Kidney tubule cell (primary cell): ENCODE data around the gene CLIP2.
A peak's percentile ranks its signal among the peaks of the same experiment; 100 is the strongest.
"Not testable (repeated sequence)": the region's sequence is repeated elsewhere in the genome, so short reads cannot be mapped to it uniquely, and the experiment has no call there.

Source experiments
- DNase-seq: peaks from one replicate; pipeline ENCODE4 v3.0.0-alpha.2; 2018; ENCODE audit warnings: low spot score

CLIP2 gene

DNA sequence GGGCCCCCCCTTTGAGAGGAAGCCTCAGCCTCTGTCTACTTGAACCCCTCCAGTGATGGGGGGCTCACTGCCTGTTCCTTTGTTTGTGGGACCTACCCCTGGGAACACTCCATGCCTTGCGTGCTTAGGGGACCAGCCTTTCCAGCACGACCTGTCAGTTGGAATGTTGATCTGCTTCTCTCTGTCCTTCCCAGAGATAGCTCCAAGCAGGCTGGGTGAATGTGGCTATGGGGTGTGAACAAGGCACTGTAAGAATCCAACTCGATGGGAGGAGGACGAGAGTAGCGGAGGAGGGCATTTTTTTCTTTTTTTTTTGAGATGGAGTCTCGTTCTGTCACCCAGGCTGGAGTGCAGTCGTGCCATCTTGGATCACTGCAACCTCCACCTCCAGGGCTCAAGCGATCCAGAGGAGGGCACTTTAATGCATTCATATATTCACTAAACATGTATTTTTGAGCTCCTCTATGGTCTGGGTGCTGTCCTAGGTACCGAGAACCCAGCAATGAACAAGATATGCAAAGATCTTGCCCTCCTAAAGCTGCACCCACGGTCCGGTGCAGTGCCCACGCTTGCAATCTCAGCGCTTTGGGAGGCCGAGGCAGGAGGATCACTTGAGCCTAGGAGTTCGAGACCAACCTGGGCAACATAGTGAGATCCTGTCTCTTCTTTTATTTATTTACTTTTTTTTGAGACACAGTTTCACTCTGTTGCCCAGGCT, 8.5 kb downstream of the CLIP2 start:
- no peak for DNase-seq

DNA sequence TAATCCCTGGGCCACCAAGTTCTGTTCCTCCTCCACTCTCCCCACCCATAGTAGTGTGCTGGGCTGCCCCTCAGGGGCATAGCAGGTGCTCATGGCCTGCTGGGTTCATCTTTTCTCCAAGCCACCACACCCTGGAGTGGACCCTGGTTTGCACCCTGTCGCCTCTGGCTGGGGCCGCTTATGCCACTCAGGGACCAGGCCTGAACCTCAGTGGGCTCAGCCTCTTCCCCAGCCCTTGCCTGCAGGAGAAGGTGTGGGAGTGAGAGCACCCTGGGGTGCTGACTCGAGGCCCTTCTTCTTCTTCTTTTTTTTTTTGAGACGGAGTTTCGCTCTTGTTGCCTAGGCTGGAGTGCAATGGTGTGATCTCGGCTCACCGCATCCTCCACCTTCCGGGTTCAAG, 10.2 kb downstream of the CLIP2 start:
- no peak for DNase-seq

DNA sequence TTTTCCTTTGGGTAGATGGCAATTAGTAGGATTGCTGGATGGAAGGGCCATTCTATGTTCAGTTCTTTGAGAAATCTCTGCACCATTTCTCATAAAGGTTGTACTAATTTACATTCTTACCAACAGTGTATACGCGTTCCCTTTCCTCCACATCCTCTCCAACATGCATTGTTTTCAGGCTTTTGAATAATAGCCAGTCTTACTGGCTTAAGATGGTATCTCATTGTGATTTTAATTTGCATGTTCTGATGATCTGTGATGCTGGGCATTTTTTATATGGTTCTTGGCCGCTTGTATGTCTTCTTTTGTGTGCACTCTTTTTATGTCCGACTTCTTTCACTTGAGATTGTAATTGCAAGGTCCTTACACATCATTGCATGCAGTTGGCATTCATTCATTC, 11.7 kb downstream of the CLIP2 start:
- no peak for DNase-seq

DNA sequence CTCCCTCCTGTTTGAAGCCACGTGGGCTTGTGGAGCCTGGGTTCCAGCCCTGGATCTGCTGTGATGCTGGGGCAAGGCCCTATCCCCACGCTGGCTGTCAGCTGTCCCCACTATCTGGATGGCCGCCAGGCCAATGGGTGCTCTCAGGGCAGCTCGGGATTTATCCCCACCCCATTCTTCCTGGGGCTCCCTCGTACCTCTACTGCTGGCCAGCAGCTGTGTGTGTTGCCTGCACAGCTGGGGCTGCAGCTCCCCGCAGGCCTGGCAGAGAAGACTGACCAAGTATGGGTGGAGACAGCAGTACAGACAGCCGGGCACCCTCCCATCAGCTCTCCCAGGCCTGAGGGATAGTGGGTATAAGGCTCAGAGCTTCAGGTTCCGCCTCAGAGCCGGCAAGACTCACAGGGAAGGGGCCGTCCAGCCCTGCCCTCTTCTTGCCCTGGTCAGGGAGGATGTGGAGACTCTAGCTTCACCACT, 13.6 kb downstream of the CLIP2 start:
- DNase-seq: no peak

DNA sequence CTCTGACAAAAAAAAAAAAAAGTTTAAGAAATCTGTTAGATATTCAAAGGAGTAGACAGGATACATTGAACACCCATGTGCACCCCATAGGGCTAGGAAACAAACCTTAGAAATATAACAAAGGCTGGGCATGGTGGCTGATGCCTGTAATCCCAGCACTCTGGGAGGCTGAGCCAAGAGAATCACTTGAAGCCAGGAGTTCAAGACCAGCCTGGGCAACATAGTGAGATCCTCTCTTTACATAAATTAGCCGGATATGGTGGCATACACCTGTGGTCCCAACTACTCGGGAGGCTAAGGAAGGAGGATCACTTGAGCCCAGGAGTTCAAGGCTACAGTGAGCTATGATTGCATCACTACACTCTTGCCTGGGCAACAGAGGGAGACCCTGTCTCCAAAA, 15.3 kb downstream of the CLIP2 start:
- DNase-seq: no peak

DNA sequence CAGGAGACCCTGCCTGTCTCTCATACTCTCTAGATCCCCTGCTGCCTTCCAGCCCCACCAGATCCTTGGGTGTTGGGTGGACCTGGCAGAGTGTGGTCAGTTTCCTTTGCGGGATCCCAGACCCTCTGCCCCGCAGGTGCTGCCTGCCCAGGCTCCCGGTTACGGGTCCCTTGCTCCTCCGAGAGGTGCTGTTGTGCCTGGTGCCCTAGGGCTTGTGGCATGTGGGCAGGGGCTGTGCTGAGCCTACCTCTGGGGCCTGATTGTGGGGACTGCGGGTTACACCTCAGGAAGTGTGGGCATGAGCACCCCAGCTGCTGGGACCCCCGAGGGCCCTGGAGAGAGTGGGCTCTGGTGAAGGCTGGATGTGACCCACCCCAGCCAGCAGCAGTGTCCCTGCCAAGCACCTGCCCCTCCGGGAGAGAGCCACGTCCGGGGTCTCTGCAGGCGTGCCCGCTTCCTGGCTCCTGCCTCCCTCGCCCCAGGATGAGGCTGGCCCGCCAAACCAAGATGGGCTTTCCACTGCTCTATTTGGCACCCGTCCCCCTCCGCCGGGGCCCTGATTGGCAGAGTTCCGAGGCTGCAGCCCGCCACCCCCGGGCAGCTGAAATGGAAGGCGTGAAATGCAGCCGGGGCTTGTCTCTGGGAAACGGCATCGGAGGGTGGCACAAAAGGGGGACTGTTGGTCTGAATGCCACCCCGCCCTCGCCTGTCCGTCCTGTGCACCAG, 17.0 kb downstream of the CLIP2 start:
- DNase-seq: no peak

DNA sequence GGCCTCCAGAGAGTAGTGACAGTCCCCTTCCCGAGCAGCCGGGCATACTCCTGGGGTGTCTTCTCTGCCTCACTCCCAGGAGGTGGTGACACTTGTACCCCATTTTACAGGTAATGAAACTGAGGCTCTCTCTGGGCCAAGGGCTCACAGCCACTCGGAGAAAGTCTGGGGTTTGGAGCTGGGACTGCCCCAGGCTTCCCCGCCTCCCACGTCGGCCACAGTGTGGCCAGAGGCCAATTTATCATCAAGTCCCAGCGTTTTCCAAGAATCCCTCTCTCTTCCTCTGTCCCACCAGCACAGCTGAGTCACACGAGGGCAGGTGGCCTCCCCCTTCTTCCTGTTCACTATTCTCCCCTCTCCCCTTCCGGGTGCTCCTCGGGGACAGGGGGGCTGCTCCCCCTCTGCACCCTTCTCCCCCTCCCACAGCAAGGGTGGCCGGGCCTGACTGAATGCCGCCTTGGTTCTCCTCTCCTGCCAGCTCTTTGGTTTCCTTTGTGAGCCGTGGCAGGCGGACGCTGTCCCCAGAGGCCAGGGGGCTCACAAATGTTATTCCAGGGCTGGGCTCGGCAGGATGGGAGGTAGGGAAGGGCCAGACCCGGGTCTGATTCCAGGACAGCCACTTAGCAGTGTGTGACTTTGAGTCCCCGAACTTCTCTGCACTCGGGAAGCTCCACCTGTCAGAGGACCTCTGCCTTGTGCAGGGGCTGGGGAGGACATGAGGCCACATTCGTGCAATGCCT, 17.7 kb downstream of the CLIP2 start:
- DNase-seq: peak; percentile 85

DNA sequence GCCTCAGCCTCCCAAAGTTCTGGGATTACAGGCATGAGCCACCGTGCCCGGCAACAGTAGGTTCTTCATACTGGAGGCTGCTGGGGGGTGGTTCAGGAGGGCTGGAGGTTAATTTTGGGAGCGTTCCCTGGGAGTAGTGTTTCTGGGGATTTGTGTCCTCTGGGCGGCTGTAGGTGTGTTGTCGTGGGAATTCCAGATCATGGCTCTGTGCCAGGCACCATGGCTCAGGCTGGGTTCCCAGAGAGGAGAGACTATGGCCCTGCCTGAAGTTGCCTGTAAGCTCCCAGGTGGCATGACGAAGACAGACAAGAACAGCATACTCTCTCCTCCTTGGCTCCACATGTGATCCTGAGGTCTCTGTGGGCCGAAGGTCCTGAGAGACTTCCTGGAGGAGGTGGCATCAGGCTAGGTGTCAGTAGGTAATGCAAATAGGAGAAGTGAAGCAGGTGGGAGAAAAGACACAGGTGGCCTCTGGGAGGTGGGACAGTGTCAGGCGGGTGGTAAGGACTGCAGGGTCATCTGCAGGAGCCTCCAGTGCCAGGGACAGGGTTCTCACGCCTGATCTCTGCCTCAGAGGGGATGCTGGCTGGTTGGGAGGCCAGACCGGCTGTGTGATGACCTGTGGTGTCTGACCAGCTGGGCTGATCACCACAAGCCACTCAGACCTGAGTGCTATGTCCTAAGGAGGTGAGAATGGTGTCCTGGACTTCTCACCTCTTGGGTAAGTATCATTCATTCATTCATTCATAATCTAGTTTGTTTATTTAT, 18.7 kb downstream of the CLIP2 start:
- peak; percentile 41 for DNase-seq

DNA sequence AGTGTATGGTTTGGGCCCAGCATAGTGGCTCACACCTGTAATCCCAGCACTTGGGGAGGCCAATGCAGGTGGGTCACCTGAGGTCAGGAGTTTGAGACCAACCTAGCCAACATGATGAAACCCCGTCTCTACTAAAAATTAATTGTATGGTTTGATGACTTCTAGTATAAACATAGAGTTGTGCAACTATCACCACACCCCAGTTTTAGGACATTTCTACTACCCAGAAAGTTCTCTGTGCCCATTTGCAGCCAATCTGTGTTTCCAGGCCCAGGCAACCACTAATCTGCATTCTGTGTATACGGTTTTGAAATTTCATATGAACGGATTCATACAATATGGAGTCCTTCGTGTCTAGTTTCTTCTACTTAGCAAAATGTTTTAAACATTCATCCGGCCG, 20.0 kb downstream of the CLIP2 start:
- DNase-seq: no peak

DNA sequence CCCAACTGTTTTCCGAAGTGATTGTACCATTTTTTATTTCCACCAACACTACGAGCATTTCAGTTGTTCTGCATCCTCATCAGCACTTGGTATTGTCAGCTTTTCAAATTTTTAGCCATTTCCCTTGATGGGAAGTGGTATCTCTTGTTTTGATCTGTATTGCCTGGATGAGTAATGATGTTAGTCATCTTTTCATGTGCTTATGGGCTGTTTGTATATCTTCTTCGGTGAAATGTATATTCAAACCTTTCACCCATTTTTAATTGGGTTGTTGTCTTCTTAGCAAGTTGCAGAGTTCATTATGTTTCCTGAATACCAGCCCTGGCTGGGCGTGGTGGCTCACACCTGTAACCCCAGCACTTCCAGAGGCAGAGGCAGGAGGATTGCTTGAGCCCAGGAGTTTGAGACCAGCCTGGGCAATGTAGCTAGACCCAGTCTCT, 22.1 kb downstream of the CLIP2 start:
- no peak for DNase-seq

DNA sequence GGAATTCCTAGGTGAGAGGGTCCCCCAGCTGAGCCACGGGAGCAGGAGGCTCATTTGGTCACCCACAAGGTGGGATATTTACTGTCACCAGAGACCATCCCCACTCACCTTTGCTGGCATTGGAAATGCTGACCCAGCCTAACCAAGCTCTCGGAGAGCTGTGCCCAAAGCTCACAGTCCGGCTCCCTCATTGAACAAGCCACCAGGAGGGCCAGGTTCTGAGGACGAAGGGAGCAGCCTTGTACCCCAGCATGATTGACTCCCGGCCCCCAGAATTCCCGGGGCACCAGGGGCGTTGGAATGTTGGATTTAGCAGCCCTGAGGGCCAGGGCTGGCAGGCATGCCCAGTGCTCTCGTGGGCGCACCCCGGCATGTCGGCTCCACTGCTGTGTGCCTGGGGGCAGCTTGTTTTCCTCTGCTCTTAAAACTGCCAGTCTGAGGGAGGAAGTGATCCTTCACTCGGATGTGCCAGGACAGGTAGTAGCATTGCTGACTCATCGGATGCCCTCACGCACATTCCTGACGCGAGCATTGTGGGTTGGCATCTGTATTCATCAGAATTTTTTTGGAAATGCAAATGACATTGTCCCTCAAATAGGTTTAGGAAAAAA, 23.3 kb downstream of the CLIP2 start:
- peak; percentile 84 for DNase-seq

DNA sequence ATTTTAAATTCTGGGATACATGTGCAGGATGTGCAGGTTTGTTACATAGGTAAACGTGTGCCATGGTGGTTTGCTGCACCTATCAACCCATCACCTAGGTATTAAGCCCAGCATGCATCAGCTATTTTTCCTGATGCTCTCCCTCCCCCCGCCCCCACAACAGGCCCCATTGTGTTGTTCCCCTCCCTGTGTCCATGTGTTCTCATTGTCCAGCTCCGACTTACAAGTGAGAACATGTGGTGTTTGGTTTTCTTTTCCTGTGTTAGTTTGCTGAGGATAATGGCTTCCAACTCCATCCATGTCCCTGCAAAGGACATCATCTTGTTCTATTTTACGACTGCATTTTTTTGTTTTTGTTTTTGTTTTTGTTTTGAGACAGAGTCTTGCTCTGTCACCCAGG, 26.7 kb downstream of the CLIP2 start:
- not testable (repeated sequence) for DNase-seq

DNA sequence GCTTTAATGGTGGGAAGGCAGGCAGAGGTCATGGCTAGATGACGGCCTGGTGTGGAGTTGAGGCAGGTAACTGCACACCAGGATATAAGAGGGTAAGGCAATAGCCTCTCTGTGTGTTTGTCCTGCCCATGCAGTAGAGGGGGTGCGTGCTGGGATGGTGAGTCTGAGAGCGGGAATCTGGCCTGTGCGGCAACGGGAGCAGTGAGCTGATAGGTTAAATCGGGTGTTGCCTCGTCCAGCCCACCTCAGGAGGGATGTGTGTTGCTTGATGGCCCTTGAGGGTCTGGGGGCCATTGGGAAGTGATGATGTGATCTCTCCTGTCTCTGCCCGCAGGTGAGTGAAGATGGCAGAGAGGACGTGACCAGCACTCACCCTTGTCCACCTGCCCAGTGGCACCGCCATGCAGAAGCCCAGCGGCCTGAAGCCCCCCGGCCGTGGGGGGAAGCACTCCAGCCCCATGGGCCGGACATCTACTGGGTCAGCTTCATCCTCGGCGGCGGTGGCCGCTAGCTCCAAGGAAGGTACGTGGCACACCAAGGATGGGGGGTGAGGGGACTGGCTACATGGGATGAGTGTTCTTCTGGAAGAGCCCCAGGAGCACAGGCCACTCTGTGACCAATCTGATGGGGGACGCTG, 28.1 kb downstream of the CLIP2 start:
- no peak for DNase-seq

DNA sequence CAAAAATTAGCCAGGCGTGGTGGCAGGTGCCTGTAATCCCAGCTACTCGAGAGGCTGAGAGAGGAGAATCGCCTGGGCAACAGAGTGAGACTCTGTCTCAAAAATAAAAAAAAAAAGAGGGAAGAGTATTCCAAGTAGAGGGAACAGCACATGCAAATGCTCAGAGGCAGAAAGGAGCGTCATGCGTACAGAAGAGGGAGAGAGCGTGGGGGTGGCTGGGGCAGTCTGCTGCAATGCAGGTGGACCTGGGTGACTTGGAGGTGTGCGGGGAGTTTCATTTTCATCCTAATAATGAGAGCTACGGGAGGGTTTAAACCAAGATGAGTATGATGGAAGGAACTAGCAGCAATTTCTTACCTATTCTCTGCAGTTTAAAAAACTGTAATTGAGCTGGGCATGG, 28.8 kb downstream of the CLIP2 start:
- DNase-seq: no peak

DNA sequence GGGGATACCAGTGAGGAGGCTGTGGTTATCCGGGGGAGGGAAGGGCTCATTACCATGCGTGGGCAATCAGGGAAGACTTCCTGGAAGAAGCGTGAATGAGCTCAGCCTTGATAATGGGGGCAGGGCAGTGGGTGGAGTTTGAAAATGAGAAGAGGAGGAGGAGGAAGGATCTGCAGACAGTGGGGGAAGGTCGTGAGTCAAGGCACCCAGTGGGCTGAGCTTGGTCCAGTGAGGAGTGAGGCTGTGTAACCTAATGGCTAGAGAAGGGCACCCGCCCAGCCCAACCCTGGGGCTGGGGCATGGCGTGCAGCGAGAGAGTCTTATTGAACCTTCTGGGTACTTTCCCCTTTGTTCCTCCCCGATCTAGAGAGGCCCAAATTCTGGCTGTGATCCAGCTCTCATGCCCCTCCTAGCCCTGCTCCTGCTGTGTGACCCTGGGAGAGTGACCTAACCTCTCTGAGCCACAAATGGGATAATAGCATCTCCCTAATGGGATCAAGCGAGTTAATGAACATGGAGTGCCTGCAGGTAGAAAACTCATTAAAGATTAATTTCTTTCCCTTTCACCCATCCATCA, 31.5 kb downstream of the CLIP2 start:
- DNase-seq: peak; percentile 30

DNA sequence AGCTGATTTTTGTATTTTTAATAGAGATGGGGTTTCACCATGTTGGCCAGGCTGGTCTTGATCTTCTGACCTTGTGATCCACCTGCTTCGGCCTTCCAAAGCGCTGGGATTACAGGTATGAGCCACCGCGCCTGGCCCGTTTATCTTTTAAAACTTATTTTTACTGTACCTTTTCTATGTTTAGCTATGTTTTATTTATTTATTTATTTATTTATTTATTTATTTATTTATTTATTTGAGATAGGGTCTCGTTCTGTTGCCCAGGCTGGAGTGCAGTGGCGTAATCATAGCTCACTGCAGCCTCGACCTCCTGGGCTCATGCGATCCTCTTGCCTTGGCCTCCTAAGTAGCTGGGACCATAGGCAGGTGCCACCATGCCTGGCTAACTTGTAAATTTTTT, 33.7 kb downstream of the CLIP2 start:
- DNase-seq: not testable (repeated sequence)

DNA sequence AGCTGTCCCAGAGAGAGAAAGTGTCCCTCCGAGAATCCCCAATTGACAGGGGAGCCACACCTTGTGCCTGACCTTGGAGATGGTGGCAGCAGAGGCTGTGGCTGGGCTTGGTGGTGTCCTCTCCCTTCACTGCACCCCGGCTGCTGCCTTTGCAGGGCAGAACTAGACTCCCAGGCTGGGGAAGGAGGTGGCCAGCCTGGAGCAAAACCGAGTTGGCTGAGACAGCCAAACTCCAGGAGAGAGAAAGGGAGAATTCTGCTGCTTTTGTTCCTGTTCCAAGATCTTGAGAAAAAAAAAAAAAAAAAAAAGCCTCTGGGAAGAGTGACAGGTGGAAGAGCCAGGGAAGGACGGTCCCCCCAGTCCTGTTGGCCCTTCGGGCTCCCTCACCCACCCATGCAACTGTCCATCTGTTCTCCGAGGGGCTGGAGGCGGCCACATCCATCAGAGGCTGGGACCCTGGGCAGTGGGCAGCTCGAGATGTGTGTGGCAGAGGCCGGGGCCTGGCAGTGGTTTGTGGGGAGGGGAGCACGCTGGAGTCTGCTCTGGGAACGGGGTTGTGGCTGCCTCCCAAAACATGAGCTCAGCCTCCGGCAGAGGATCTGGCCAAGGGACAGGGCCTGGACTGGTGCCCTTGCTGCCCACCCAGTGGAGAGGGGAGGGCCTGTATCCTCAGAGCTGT, 35.5 kb downstream of the CLIP2 start:
- no peak for DNase-seq

DNA sequence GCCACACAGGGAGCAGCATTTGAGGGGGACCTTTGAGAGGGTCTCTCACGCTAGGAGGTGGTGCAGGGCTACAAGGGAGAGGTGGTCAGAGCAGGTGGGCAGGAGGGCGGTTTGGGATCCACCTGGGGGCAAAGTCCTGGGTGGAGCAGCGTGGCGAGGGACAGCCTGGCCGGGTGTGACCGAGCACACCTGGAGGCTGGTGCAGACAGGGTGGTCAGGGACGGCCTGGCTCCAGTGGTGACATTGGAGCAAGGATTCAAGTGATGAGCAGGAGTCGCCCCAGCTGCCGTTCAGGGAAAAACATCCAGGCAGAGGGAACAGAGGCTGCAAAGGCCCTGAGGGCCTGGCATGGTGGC, 36.0 kb downstream of the CLIP2 start:
- no peak for DNase-seq

DNA sequence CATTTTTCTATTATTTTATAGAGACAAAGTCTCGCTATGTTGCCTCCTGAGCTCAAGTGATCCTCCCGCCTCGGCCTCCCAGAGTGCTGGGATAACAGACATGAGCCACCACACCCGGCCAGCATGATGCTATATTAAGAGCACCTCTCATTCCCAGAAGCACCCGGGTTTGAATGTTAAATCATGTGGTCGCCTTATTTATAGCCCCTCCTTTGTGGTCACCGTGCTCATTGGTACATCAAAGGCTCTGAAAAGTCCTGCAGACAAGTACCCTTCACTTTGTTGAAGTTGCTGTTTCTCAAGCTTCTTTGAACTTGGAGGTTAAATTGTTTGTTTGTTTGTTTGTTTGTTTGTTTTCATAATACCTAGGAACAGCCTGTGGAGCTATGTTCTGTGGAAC, 40.0 kb downstream of the CLIP2 start:
- DNase-seq: no peak
